HUES64 (cell line): ENCODE results near the gene APOL2.
"Not testable (repeated sequence)": the region's sequence is repeated elsewhere in the genome, so short reads cannot be mapped to it uniquely, and the experiment has no call there.

Experiments used
- H3K27ac ChIP-seq: 2 replicates; pipeline ENCODE4 v1.7.0; 2013; ENCODE audit warnings: low read depth, low read length, inconsistent platforms
- H3K27me3 ChIP-seq: 2 replicates; pipeline ENCODE4 v1.6.1; 2013; ENCODE audit warnings: mild to moderate bottlenecking, low read length; ENCODE audit not compliant: insufficient read depth
- H3K36me3 ChIP-seq: 2 replicates; pipeline ENCODE4 v1.6.1; 2013; ENCODE audit warnings: mild to moderate bottlenecking, low read length; ENCODE audit not compliant: insufficient read depth
- H3K4me1 ChIP-seq: 2 replicates; pipeline ENCODE4 v1.6.1; 2013; ENCODE audit warnings: mild to moderate bottlenecking, low read length, moderate library complexity; ENCODE audit not compliant: insufficient read depth
- H3K4me3 ChIP-seq: 2 replicates; pipeline ENCODE4 v1.5.1; 2013; ENCODE audit warnings: mild to moderate bottlenecking, low read length, moderate library complexity
- H3K9ac ChIP-seq: 2 replicates; pipeline ENCODE4 v1.6.1; 2013; ENCODE audit warnings: mild to moderate bottlenecking, low read depth, low read length
- H3K9me3 ChIP-seq: 2 replicates; pipeline ENCODE4 v1.6.1; 2013; ENCODE audit warnings: low read depth, low read length; ENCODE audit not compliant: insufficient read depth
- WGBS: fragments of 150-250, 120-280 bp; methylation state at CpG from one replicate; pipeline ENCODE4 v1.1.7; 2013; ENCODE audit warnings: missing lambda C conversion rate; 5-methylcytosine and 5-hydroxymethylcytosine counted together

APOL2 gene

DNA sequence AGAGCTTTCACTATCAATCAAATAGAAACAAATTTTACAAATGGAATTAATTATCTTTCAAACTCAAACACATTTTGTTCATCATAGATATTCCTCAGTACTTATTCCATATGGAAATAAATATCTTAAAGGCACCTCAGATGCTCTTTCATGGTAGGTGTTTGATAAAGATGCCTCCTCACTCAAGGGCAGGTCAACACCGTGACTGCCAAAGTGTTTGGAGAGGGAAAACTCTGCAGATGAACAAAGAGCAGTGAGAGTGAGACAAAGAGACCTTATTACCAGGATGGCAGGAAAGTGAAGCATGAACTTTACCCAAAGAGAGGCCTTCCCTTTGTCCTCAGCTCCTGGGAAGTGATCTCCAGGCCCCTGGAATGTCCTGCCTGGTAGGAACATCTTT lies 11.0 kb downstream of the APOL2 start:
- H3K4me1 ChIP-seq, H3K27ac ChIP-seq, H3K9me3 ChIP-seq, H3K4me3 ChIP-seq, H3K27me3 ChIP-seq, H3K9ac ChIP-seq: not testable (repeated sequence)
- H3K36me3 ChIP-seq, result 0 out of 2 replicates have a peak, but pooled peaks cover 13% of the 10 kb centered on the region
- no CpG with 5 or more reads among the region's 1 CpG for WGBS

DNA sequence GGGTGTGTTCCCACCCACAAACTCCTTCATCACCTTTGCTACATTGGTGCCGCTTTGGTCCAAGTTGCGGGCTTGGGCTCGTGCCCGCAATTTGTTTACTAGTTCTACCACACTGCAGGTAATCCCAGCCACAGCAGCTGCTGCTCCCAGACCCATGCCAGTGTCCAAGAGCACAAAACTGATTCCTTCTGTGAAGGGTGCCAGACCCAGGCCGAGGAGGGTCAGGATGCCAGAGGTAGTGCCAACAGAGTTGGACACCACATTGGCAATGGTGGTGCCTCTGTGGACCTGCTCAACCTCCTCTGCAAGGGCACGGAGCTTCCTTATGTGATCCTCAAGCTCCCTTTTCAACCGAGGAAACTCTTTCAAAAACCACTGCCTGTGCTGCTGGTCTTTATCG lies 11.5 kb downstream of the APOL2 start:
- no peak overlapping the region for H3K4me3 ChIP-seq
- H3K9ac ChIP-seq, result no peak overlapping the region
- no peaks in the 10 kb centered on the region for H3K9me3 ChIP-seq
- no peaks in the 10 kb centered on the region for H3K27me3 ChIP-seq
- WGBS, result 89% methylated on average over 8 of the region's 8 CpGs
- H3K36me3 ChIP-seq, result 0 out of 2 replicates have a peak, but pooled peaks cover 9% of the 10 kb centered on the region
- H3K27ac ChIP-seq, result no peak overlapping the region
- H3K4me1 ChIP-seq, result no peaks in the 10 kb centered on the region

- H3K9ac ChIP-seq, result no peak overlapping the region
- 0 out of 2 replicates have a peak, but pooled peaks cover 9% of the 10 kb centered on the region for H3K36me3 ChIP-seq
- H3K4me3 ChIP-seq, result no peak overlapping the region
- no peaks in the 10 kb centered on the region for H3K9me3 ChIP-seq
- no peaks in the 10 kb centered on the region for H3K4me1 ChIP-seq
- no peak overlapping the region for H3K27ac ChIP-seq
- no peaks in the 10 kb centered on the region for H3K27me3 ChIP-seq
- WGBS, result 92% methylated on average over 9 of the region's 9 CpGs
Measured at GRCh38 chr22:36227396-36227795, 11.9 kb downstream of the APOL2 start.

DNA sequence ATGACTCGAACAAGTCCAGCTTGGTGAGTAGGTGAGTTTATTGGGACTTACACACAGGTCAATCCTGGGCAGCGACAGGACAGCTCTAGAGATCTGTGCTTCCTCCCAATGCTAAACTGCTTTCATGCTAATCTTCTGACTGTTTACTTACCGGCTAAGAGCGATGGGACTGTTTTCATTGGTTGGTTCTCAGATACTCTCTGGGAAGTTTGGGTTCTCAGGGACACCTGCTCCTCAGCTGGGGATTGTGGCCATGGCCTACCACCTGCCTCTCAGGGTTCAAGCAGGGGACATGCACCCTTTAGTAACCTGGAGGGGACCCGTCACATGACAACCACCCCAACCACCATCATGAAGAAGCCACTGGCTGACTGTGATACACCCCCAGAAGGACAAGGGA lies 13.1 kb downstream of the APOL2 start:
- Histone ChIP-seq H3K9me3 (no peaks in the 10 kb centered on the region), H3K27me3 (no peaks in the 10 kb centered on the region), H3K36me3 (0 out of 2 replicates have a peak, but pooled peaks cover 5% of the 10 kb centered on the region), H3K4me3 (no peak overlapping the region), H3K27ac (no peak overlapping the region), H3K9ac (no peak overlapping the region), H3K4me1 (no peaks in the 10 kb centered on the region)
- 92% methylated on average over 5 of the region's 5 CpGs for WGBS

DNA sequence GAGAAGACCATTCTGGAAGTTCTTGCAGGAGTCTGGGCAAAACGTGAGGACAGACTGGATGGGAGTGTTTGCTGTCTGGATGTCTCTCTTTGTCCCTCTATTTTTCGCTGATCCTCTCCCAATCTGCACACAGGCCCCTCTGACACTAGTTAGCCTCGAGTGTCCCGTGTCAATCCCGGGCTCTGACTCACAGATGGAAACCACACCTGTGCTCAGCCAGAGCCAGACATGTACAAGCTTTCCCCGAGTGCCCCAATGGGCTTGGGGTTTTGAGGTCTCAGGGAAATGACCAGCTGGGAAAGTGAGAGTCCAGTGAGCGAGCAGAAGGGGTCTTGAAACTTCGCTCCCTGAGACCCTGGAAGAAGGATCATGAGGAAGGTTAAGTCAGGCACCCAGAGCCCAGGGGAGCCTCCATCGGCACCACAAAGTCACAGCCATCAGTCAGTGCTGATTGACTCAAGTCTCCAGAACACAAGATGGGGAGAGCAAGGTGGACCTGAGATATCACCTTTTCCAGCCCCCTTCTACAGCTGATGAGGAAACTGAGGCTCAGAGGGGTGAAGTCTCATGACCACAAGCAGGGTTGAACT lies 13.9 kb downstream of the APOL2 start:
- no peak overlapping the region for H3K9ac ChIP-seq
- H3K4me3 ChIP-seq, result no peak overlapping the region
- WGBS, result 89% methylated on average over 9 of the region's 9 CpGs
- H3K27me3 ChIP-seq, result no peaks in the 10 kb centered on the region
- no peak overlapping the region for H3K27ac ChIP-seq
- H3K36me3 ChIP-seq, result 0 out of 2 replicates have a peak, but pooled peaks cover under 1% of the 10 kb centered on the region
- no peaks in the 10 kb centered on the region for H3K4me1 ChIP-seq
- no peaks in the 10 kb centered on the region for H3K9me3 ChIP-seq

GRCh38 chr22:36224245-36224644 lies 15.1 kb downstream of the APOL2 start:
- WGBS, result 88% methylated on average over 4 of the region's 4 CpGs
- H3K27me3 ChIP-seq, result no peaks in the 10 kb centered on the region
- no peak overlapping the region for H3K4me3 ChIP-seq
- no peak overlapping the region for H3K9ac ChIP-seq
- no peaks in the 10 kb centered on the region for H3K4me1 ChIP-seq
- H3K9me3 ChIP-seq, result no peaks in the 10 kb centered on the region
- no peak overlapping the region for H3K27ac ChIP-seq
- no peaks in the 10 kb centered on the region for H3K36me3 ChIP-seq

GRCh38 chr22:36223504-36223903 lies 15.8 kb downstream of the APOL2 start:
- H3K4me1 ChIP-seq, result no peaks in the 10 kb centered on the region
- 94% methylated on average over 8 of the region's 8 CpGs for WGBS
- no peak overlapping the region for H3K4me3 ChIP-seq
- H3K27me3 ChIP-seq, result no peaks in the 10 kb centered on the region
- no peaks in the 10 kb centered on the region for H3K9me3 ChIP-seq
- no peak overlapping the region for H3K27ac ChIP-seq
- no peaks in the 10 kb centered on the region for H3K36me3 ChIP-seq
- H3K9ac ChIP-seq, result no peak overlapping the region

DNA sequence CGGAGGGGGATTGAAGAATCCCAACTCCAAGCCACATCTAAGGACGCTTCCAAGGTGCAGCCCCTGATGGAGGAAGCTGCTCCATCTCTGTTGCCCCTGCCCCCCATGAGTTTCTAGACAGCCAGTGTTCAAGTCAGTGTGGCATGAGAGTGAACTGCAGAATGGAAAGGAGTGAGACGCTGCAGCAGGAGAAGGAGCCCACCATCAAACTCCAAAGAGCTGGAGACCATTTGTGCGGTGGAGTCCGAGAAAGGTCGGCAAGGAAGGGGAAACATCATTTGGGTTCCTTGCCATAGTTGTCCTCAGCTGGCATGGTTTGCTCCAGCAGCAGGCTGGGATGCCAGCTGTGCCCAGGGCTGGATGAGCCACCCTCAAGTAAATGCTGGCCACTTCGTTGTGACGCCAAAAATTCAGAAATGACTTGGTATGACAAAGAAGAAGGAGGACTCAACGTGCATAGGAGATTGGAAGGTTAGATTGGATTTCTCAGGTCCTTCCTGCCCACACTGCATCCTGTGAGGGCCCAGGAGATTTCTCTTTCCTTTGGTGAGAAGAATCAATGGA lies 16.4 kb downstream of the APOL2 start:
- WGBS, result 95% methylated on average over 9 of the region's 9 CpGs
- H3K27me3 ChIP-seq, result no peaks in the 10 kb centered on the region
- H3K9ac ChIP-seq, result no peak overlapping the region
- H3K4me1 ChIP-seq, result no peaks in the 10 kb centered on the region
- H3K27ac ChIP-seq, result no peak overlapping the region
- H3K36me3 ChIP-seq, result no peaks in the 10 kb centered on the region
- H3K9me3 ChIP-seq, result no peaks in the 10 kb centered on the region
- H3K4me3 ChIP-seq, result no peak overlapping the region

GRCh38 chr22:36221799-36222751 lies 17.3 kb downstream of the APOL2 start:
- WGBS, result 16% methylated on average over 7 of the region's 7 CpGs
- no peak overlapping the region for H3K27ac ChIP-seq
- H3K9ac ChIP-seq, result no peak overlapping the region
- no peaks in the 10 kb centered on the region for H3K27me3 ChIP-seq
- H3K4me3 ChIP-seq, result no peak overlapping the region
- H3K4me1 ChIP-seq, result no peaks in the 10 kb centered on the region
- no peaks in the 10 kb centered on the region for H3K36me3 ChIP-seq
- H3K9me3 ChIP-seq, result no peaks in the 10 kb centered on the region

- WGBS, result 73% methylated on average over 8 of the region's 9 CpGs
- H3K9me3 ChIP-seq, result no peaks in the 10 kb centered on the region
- H3K4me1 ChIP-seq, result no peaks in the 10 kb centered on the region
- no peaks in the 10 kb centered on the region for H3K27me3 ChIP-seq
- no peak overlapping the region for H3K27ac ChIP-seq
- H3K9ac ChIP-seq, result no peak overlapping the region
- no peak overlapping the region for H3K4me3 ChIP-seq
- H3K36me3 ChIP-seq, result no peaks in the 10 kb centered on the region
Measured at GRCh38 chr22:36220451-36220921, 18.8 kb downstream of the APOL2 start.

- H3K9ac ChIP-seq, result no peak overlapping the region
- no peak overlapping the region for H3K27ac ChIP-seq
- H3K36me3 ChIP-seq, result no peaks in the 10 kb centered on the region
- no peaks in the 10 kb centered on the region for H3K9me3 ChIP-seq
- H3K4me1 ChIP-seq, result no peaks in the 10 kb centered on the region
- H3K4me3 ChIP-seq, result no peak overlapping the region
- no peaks in the 10 kb centered on the region for H3K27me3 ChIP-seq
- WGBS, result 92% methylated on average over 7 of the region's 7 CpGs
Measured at GRCh38 chr22:36218648-36219193, 20.6 kb downstream of the APOL2 start.
